GM18498 (cell line): ENCODE results near the gene NCR1.
"Not testable (repeated sequence)": the region's sequence is repeated elsewhere in the genome, so short reads cannot be mapped to it uniquely, and the experiment has no call there.

ENCODE experiments used
- ATAC-seq: cut with Tn5 transposase; IDR thresholded peaks from one replicate; pipeline ENCODE4 v1.9.1; 2021; ENCODE audit warnings: mild to moderate bottlenecking, moderate library complexity; ENCODE audit not compliant: unreplicated experiment

The NCR1 gene

DNA sequence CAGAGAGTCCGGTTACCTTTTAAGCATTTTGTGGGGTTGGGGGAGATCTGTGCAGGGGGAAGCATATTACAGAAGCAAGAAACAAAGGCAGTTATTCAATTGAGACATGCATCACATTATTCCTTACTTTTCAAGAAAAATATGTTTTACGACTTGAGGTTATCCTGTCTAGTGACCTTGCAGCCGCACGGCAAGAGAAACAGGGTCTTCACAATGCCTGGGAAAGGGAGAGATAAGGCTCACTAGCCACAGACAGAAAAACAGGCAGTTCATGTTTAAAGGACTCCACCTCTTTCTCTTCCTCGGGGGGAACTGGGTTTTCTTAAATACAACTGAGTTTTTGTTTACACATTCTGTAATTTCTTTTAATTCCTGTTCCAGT is 536 bp upstream of the NCR1 start:
- no peak for ATAC-seq

DNA sequence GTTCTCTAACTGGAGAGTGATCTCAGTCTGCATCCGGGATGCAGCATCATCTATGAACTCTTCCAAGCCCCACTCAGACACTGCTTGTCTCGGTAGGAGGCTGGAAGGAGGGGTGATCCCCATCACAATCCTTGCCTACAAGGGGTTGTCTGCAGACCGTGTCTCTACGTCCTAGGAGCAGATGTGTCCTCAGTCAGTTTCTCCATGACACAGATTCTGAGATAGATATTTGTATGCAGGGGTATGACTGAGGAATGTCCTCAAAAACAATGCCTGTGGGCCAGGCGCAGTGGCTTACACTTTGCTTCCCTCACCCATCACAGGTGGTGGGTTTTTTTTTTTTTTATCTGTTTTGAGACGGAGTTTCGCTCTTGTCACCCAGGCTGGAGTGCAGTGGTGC is 871 bp downstream of the NCR1 start:
- no peak for ATAC-seq

DNA sequence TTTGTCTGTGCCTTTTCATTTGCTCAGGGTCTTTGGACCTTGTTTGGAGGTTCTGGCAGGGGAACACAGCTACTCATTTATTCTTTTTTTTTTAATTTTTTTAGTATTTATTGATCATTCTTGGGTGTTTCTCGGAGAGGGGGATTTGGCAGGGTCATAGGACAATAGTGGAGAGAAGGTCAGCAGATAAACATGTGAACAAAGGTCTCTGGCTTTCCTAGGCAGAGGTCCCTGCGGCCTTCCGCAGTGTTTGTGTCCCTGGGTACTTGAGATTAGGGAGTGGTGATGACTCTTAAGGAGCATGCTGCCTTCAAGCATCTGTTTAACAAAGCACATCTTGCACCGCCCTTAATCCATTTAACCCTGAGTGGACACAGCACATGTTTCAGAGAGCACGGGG is 2.0 kb downstream of the NCR1 start:
- ATAC-seq = not testable (repeated sequence)

DNA sequence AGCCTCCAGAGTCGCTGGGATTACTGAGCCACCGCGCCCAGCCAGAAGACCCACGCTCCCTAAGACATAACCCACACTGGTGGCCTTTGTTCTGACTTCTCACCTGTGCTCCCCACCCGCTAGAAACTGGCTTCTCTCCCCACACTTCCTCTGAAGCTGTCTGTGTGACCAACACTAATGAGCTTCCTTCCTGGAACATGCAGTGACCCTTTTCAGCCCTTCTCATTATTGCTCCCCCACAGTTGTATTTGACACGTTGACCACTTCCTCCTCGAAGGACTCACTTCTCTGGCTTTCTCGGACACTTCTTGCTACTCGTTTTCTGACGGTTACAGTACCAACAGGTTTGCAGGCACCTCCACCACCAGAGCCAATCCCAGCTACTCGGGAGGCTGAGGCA is 10.9 kb downstream of the NCR1 start:
- no peak for ATAC-seq

DNA sequence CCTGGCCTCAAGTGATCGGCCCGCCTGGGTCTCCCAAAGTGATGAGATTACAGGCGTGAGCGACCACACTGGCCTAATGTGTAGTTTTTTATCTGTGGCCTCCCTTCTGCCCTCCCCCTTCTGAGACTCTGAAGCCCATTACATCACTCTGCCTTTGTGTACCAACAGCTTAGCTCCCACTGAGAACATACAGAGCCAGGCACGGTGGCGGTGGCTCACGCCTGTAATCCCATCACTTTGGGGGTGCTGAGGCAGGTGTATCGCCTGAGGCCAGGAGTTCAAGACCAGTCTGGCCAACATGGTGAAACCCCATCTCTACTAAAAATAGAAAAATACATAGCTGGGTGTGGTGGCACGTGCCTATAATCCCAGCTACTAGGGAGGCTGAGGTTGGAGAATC is 12.6 kb downstream of the NCR1 start:
- ATAC-seq = no peak

DNA sequence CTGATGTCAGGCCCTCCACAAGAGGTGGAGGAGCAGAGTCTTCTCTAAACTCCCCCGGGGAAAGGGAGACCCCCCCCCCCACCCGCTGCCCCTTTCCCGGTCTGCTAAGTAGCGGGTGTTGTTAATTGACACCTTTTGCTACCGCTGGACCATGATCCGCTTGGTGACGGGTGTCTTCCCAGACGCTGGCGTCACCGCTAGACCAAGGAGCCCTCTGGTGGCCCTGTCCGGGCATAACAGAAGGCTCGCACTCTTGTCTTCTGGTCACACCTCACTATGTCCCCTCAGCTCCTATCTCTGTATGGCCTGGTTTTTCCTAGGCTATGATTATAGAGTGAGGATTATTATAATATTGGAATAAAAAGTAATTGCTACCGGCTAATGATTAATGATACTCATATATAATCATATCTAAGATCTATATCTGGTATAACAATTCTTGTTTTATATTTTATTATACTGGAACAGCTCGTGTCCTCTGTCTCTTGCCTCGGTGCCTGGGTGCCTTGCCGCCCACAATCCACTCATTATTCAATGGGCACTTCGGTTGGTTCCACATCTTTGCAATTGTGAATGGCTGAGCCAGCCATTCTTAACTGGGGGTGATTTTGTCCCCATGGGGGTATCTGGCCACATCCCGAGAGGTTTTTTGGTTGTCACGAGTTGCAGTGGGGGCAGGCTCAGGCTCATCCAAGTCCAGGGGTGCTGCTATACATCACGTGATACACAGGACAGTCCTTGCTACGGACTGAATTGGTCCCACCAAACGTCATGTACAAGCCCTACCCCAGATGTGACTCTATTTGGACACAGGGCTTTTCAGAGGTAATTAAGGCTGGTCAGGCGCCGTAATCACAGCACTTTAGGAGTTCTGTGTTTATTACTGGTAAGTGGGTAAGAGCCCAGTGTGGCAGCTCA is 14.0 kb downstream of the NCR1 start:
- ATAC-seq = not testable (repeated sequence)

DNA sequence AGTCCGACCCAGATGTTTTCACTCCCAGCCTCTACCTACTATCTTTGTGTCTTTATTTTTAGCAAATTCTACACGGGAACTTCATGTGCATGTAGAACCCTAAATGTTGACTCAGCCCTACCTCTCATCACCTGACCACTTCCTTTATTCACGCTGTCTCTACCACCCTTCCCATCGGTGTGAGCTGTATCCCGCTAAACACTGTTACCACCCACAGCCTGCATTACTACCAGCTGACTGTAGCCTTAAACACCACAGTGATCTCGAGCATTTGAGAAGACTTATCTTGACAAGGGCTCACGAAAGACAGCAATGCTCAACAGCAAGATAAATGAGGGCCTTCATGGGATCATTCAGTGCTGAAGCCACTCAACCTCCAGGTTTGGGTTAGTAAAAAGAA is 15.1 kb downstream of the NCR1 start:
- ATAC-seq = no peak

DNA sequence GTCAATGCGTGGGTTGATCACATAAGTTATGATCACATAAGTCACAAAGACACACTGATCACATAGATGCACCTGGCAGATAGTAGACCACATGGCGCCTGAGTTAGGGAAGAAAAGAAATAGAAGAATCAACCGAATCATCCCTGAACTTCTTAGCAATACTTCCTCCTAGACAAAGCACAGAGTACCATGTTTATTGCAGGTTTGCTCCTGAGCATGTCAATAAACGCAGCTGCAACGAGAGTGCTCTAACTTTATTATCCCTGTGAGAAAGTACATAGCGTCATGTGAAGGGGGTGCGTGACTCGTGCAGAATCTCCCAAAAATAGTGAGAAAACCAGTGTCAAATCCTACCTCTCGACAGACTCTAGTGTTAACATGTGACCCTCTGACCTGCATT is 17.3 kb downstream of the NCR1 start:
- no peak for ATAC-seq

DNA sequence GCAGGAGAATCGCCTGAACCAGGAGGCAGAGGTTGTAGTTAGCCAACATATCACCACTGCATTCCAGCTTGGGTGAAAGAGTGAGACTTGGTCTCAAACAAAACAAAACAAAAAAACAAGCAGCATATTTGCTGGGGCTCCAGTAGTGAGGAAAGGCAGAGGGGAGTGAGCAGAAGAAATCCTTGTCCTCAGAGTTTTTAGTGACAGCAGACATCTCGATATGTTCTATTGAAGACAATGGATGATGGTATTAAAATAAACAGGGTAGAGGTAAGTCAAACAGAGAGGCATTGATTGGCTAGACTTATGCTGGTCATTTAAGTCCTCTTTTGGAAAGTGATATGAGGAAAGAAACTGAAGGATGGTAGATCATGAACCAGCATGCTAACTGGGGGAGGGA is 22.4 kb downstream of the NCR1 start:
- no peak for ATAC-seq

DNA sequence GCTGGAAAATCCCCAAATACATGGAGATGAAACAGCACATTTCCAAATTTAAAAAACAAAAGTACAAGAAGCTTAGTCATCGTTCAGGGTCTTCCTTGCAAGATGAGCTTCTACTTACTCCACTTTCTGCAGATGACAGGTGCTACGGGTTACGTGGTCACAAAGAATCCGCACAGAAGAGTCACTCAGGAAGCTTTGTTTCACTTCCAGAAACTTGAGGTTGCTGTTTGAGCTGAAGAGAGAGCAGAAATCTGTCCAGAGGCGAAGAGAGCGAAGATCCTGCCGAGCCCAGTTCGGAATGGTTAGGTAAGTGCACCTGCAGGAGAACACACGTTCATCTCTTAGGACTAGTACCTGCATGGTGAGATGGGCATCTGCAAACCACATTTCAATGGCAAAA is 32.0 kb downstream of the NCR1 start:
- peak; percentile 51 for ATAC-seq

DNA sequence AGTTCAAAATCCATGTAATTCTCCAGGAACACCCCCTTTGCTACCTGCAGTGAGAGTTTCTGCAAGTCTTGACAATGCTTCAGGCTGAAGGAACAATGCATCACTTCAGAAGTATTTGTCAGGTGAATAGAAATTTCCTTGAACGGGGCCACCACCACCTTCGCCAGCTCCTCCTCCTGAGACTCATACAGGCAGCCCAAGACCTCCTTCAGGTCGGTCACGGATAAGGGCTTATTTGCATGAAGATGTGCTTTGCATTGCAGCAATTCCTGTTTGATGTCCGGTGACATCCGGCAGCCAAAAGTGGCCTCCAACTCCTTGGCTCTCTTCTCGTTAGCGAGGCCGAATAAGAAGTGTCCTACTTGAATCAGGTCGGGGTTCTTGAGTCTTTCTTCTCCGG is 33.0 kb downstream of the NCR1 start:
- ATAC-seq = no peak

DNA sequence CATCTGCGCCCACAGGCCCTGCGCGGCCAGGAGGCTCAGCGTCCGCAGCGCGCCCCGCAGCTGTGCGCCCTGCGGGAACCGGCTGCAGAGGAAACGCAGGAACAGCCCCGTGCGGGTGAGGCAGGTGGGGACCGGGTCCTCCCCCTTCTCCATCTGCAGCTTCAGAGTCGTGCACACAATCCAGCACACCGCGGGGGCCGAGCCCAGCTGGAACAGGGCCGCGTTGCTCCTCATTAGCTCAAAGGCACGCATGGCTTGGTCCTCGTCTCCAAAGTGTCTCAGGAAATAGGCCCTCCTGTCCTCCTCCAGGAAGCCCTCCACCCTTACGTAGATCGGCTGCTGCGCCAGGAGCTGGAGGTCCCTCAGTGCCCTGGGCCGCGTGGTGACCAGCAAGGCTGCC is 33.6 kb downstream of the NCR1 start:
- ATAC-seq = not testable (repeated sequence)

DNA sequence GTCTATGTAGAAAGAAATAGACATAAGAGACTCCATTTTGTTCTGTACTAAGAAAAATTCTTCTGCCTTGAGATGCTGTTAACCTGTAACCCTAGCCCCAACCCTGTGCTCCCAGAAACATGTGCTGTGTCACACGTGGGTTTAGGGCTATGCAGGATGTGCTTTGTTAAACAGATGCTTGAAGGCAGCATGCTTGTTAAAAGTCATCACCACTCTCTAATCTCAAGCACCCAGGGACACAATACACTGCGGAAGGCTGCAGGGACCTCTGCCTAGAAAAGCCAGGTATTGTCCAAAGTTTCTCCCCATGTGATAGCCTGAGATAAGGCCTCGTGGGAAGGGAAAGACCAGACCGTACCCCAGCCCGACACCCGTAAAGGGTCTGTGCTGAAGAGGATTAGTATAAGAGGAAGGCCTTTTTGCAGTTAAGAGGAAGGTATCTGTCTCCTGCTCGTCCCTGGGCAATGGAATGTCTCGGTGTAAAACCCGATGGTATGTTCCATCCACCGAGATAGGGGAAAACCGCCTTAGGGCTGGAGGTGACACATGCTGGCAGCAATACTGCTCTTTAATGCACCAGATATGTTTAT is 37.9 kb downstream of the NCR1 start:
- not testable (repeated sequence) for ATAC-seq

DNA sequence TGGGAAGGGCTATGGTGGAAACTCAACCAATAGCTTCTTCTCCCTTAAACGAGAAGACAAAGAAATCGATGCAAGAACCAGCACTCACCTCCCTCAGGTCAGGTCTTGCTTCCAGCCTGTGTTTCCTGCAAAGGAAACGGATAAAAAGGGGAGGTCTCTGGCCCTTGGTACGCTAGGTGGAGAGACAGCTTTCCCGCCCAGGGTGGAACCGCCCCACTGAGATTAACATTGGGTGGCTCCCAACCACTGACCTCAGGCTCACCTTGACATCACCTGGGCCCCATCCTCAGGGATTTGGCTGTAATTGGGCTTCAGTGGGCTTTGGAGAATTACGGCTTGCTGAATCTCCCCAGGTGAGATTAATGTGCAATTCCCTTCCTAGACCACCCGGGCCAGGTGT is 41.4 kb downstream of the NCR1 start, which contains the start of gene NLRP7:
Gene NLRP7, minus strand, starts transcription at position 150 of the 400 bp plus-strand sequence.
- ATAC-seq = no peak

DNA sequence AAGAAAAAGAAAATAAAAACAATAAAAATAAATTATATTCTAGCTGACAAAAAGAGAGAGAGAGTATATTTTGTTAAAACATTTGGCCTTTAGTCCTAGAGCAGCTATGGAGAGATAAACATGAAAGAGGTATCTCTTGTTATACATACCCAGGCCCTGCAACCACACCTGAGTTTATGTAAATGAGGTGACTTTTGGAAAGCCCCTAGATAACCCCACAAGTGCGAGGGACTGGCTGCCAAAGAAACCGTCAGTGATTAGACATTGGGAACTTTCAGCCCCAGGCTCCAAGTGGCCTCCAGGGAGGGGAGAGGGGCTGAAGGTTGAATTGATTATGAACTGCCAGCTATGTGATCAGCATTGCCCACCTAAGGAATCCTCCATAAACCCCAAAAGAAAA is 43.5 kb downstream of the NCR1 start:
- no peak for ATAC-seq

DNA sequence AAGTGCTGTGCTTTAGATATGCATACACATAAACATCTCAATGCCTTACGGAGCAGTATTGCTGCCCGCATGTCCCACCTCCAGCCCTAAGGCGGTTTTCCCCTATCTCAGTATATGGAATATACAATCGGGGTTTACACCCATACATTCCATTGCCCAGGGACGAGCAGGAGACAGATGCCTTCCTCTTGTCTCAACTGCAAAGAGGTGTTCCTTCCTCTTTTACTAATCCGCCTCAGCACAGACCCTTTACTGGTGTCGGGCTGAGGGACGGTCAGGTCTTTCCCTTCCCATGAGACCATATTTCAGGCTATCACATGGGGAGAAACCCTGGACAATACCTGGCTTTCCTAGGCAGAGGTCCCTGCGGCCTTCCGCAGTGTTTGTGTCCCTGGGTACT is 44.6 kb downstream of the NCR1 start:
- ATAC-seq = not testable (repeated sequence)

DNA sequence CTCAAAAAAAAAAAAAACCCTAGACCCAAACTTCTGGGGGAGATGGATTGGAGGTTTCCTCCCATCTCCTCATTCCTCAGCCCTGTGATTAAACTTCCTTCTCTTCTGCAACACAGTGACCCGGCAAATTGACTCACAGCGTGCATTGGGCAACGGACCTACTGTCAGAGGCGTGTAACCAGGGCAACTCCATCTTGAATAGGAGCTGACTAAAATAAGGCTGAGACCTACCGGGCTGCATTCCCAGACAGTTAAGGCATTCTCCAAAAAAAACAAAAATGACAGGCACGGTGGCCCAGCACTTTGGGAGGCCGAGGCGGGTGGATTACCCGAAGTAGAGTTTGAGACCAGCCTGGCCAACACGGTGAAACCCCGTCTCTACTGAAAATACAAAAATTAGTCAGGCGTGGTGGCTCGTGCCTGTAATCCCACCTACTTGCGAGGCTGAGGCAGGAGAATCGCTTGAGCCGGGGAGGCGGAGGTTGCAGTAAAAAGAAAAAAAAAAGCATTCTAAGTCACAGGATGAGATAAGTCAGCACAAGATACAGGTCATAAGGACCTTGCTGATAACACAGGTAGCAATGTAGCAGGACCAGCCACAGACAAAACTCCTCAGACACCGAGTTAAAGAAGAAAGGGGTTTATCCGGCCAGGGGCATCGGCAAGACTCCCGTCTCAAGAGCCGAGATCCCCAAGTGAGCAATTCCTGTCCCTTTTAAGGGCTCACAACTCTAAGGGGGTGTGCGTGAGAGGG is 46.8 kb downstream of the NCR1 start:
- no peak for ATAC-seq

DNA sequence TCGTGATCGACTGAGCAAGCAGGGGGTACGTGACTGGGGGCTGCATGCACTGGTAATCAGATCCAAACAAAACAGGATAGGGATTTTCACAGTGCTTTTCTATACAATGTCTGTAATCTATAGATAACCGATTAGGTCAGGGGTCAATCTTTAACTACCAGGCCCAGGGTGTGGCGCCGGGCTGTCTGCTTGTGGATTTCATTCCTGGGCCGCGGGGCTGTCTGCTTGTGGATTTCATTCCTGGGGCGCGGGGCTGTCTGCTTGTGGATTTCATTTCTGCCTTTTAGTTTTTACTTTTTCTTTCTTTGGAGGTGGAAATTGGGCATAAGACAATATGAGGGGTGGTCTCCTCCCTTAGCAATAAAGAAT is 47.4 kb downstream of the NCR1 start:
- ATAC-seq = not testable (repeated sequence)

DNA sequence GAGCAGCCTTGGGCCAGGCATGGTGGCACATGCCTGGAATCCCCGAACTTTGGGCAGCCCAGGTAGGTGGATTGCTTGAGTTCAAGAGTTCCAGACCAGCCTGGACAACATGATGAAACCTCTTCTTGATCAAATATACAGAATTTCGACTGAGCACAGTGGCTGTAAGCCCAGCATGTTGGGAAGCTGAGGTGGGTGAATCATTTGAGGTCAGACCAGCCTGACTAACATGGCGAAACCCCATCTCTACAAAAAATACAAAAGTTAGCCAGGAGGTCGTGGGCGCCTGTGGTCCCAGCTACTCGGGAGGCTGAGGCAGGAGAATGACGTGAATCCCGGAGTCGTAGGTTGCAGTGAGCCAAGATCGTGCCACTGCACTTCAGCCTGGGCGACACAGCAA is 49.4 kb downstream of the NCR1 start:
- no peak for ATAC-seq

DNA sequence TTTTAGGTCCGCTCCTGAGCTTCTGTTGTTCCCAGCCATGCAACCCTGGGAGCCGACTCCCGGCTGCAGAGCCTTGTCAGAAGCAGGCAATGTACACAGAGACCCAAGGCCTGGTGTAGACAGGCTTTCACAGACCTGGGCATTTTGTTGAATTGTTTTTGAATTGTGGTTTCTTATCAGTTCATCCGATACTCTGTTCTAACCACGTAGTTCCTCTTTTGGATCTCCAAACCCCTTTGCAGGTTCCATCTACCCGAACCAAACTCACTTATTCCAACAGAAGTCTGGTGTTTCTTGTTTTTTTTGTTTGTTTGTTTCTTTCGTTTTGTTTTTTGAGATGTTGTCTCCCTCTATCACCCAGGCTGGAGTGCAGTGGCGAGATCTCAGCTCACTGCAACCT is 53.9 kb downstream of the NCR1 start:
- peak; percentile 58 for ATAC-seq
